Tibial nerve (tissue), 4 donors: ENCODE data around the gene SAMMSON.

Source experiments
- EP300 ChIP-seq, 2 donors: sonication (generic); formaldehyde crosslinking; IDR thresholded peaks; one replicate each; pipeline ENCODE4 v1.6.1; 2017; ENCODE audit warnings: antibody characterized with exemption in 2 of 2, mild to moderate bottlenecking in 1 of 2
- POLR2A ChIP-seq, 2 donors: fragments of 450-650 bp; IDR thresholded peaks; one replicate each; pipeline ENCODE4 v1.6.1; 2017; ENCODE audit warnings: antibody characterized with exemption in 2 of 2, mild to moderate bottlenecking in 2 of 2, moderate library complexity in 2 of 2
- TF ChIP-seq, protein P1 (sequence below), 5 experiments: fragments of 200-600 bp in 3 of 5; fragments of 450-650 bp in 2 of 5; sonication (generic) in 3 of 5; IDR thresholded peaks; one replicate each; pipeline ENCODE4 v1.5.1; 2016 to 2019; ENCODE audit warnings: antibody characterized with exemption in 5 of 5, mild to moderate bottlenecking in 3 of 5, moderate library complexity in 2 of 5

DNA sequence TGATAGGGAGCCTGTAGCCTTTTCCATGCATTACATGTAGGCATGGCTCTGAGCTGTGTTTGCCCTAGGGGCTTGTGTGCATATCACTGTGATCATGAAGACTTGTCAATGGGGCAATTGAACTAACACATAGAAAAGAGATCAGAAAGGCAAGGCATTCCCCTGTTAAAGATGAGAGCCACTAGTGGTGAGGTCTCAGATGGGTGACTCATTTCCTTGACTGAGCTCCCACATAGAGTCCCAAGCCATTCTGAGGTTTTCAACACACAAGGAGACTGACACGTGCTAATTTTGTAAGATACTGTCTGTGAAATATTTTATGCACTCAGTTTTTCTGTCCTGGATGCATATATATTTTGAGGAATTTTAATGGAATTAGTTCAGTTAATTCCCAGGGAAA lies 53.8 kb downstream of the SAMMSON start:
- TF ChIP-seq, protein P1, sequence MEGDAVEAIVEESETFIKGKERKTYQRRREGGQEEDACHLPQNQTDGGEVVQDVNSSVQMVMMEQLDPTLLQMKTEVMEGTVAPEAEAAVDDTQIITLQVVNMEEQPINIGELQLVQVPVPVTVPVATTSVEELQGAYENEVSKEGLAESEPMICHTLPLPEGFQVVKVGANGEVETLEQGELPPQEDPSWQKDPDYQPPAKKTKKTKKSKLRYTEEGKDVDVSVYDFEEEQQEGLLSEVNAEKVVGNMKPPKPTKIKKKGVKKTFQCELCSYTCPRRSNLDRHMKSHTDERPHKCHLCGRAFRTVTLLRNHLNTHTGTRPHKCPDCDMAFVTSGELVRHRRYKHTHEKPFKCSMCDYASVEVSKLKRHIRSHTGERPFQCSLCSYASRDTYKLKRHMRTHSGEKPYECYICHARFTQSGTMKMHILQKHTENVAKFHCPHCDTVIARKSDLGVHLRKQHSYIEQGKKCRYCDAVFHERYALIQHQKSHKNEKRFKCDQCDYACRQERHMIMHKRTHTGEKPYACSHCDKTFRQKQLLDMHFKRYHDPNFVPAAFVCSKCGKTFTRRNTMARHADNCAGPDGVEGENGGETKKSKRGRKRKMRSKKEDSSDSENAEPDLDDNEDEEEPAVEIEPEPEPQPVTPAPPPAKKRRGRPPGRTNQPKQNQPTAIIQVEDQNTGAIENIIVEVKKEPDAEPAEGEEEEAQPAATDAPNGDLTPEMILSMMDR (IDR thresholded peaks at IDR 0.05), result no peak
- TF ChIP-seq POLR2A (IDR thresholded peaks at IDR 0.05) (no peak), EP300 (IDR thresholded peaks at IDR 0.05) (no peak)
